Ureter (tissue), 1 donor: ENCODE results near the gene ATAD3C. TPM values are rescaled to one million over a fixed set of nuclear protein-coding genes. Genes with fewer than 3 reads are reported as not detected.
A peak's percentile ranks its signal among the peaks of the same experiment; 100 is the strongest.
"Not testable (repeated sequence)": the region's sequence is repeated elsewhere in the genome, so short reads cannot be mapped to it uniquely, and the experiment has no call there.

ENCODE experiments used
- DNase-seq: peaks from one replicate; pipeline ENCODE4 v3.0.0-alpha.2; 2020; ENCODE audit warnings: low spot score
- total RNA-seq: library from RNA; stranded (reverse); gene quantifications from one replicate; pipeline ENCODE4 v1.2.4, GENCODE V29; 2023
- donor health status: DM: yes; HTN: yes; CAD: no.

Gene ATAD3C
- total RNA-seq, 1 donor from 2014 or later, result 8.0 TPM

DNA sequence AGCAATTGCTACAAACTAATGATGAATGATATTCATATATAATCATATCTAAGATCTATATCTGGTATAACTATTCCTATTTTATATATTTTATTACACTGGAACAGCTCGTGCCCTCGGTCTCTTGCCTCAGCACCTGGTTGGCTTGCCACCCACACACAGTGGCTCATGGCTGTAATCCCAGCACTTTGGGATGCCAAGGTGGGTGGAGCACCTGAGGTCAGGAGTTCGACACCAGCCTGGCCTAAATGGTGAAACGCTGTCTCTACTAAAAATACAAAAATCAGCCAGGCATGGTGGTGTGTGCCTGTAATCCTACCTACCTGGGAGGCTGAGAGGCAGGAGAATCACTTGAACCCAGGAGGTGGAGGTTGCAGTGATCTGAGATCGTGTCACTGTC, 56.3 kb downstream of the ATAD3C start:
- not testable (repeated sequence) for DNase-seq

DNA sequence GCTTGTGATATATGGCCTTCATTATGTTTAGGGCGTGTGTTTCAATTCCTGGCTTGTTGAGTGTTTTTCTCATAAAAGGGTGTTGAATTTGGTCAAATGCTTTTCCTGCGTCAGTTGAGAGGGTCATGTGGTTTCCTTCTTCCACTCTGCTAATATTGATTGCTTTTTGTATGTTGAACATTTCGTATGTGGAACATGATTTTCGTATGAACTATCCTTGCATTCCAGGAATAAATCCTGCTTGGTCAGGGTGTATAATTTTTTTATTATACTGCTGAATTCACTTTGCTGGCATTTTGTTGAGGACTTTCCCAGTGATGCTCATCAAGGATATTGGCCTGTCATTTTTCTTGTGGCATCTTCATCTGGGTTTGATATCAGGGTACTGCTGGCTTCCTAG, 57.8 kb downstream of the ATAD3C start:
- DNase-seq, result no peak

DNA sequence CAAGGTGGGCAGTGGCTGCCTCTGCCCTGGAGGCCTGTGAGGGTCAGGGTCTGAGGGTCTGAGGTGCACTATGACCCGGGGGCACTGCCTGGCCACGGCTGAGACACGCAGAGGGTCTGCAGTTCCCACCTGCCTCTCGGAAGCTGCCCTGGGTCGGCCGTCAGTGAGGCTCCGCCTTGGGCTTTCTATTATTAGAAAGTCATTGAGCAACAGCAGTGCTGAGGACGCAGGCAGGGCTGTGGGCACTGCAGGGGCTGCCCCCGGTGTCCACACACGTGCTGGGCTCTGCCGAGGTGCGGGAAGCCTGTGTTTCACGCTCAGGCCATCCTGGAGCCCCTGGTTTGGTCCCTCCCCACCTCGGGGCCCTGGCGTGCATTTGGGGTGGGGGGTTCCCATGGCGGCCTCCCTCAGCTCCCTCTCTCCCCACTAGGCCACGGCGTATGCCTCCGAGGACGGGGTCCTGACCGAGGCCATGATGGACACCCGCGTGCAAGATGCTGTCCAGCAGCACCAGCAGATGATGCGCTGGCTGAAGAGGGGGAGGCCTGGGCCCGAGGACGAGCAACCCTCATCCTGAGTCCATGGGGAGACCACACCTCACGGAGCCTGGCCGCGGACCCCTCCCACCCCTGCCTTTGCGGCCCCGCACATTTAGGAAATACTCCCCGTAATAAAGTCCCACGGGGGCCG, 59.4 kb downstream of the ATAD3C start:
- DNase-seq, result not testable (repeated sequence)

DNA sequence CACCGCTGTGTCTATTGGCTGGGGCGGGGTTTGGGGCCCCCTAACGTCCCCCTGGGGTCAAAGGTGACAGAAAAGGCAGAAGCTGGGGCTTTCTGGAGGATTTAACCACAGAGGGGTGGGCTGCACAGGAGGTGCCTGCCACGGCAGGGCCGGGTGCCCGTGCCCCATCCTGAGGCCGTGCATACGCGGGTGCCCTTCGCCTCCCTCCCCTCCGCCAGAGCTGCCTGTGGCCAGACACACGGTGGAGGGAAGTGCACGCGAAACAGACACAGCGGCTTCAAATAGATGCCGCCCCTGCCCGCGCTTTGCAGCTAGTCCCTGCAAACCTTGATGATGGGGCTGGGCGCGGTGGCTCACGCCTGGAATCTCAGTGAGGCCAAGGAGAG, 60.0 kb downstream of the ATAD3C start:
- not testable (repeated sequence) for DNase-seq

DNA sequence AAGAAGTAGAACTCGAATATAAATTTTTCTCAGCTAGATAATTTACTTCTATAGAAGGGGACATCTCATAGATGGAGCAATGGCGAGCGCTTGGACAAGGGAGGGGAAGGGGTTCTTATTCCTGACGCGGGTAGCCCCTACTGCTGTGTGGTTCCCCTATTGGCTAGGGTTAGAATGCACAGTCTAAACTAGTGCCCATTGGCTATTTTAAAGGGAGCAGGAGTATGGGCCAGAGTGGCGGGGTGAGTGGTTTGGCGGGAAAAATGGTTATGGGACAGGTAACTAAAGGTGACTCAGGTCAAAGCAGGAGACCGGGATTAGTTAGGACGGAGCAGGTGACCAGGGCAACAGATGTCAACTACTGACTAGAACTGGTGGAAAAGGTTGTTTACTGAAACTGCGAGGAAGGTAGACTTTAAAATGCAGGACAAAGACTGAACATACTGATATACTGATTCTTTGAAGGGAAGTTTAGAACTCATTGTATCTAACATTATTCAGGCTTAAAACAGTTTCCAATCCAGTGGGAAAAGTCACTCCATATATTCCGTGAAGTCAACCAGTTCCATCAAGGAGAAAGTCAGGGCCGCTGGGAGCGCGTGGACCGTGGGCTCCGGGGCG, 61.5 kb downstream of the ATAD3C start:
- no peak for DNase-seq

DNA sequence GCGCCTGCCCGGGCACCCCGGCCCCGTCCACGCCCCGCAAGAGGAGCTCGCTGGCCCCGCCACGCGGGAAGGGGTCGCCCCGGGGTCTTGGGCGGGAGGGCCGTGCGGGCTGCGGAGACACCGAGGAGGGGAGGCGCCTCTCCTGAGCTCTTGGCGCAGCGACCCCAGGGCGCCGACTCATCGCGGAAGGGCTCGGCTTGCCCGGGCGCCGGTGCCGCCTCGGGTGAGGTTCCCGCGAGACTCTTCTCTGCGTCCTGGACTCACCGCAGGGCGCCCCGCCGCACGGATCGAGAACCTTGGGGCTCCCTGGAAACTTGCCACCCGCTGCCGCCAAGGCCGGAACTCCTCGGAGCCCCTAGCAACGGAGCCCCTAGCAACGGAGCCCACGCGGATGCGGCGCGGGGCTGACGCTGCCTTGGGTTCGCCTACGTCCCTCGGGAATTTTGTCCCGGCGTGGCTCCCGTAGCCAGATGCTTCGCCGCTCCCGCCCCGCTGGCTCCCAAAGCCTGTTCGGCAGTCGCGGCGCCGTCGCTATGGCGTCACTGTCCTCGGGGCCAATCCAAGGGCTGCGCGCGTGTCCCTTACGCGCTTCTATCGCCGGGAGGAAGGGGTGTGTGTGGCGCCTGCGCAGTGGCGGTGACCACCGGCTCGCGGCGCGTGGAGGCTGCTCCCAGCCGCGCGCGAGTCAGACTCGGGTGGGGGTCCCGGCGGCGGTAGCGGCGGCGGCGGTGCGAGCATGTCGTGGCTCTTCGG, 62.2 kb downstream of the ATAD3C start, which contains the start of gene ATAD3A:
Gene ATAD3A, plus strand, starts transcription at position 630 of the 753 bp plus-strand sequence. Its CDS starts 107 bp downstream, at position 737.
- peak; percentile 97 for DNase-seq

DNA sequence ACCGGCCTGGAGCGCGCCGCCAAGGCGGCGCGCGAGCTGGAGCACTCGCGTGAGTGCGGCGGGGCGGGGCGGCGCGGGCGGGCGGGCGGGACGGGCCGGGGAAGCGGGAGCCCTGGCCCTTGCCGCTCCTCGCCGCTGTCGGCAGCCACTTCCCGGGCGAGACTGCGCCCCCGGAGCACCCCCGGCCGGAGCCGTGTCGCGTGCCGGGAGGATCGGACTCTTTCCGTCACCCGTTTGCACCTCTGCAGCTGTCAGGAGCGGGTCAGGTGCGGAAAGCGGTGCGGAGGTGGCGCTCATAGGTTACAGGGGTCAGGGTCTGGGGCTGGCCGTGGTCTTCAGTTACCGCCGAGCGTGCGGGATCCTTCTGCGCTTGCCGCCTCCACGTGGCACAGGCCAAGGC, 62.9 kb downstream of the ATAD3C start:
- not testable (repeated sequence) for DNase-seq

DNA sequence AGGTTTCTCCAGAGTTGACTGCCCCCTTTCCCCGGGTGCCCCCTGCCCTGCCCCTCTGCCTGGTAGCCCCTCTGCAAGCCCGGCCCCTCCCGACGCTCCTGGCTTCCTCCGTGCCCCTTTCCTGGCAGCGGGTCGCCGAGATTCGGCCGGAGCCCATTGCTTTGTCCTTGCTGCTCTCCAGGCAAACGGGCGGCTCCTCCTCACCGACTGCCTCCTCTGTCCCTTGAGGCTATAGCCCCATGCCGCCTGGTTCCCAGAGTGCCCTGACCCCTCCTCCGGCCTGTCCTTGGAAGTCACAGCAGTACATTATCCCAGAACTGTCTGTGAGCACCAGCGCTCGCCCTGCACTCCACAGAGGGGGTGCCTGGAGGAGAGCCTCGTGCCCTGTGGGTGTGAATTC, 64.2 kb downstream of the ATAD3C start:
- not testable (repeated sequence) for DNase-seq

DNA sequence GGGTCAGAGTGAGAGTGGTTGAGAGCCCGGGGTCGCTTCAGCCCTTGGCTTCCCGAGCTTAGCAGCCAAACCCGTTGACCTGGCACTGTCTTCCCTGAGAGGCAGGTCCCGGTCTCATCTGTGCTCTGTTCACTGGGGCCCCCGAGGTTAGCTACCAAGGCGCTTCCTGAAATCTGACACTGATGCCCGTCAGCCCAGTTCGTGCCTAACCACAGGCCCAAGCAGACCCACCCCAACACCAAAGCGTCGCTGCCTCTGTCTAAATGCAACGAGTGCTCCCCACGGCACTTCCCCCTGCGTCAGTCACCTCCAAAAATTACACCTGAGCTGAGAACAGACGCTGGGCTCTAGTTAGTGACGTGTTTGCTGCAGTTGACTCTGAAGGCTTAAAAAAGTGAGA, 64.9 kb downstream of the ATAD3C start:
- not testable (repeated sequence) for DNase-seq

DNA sequence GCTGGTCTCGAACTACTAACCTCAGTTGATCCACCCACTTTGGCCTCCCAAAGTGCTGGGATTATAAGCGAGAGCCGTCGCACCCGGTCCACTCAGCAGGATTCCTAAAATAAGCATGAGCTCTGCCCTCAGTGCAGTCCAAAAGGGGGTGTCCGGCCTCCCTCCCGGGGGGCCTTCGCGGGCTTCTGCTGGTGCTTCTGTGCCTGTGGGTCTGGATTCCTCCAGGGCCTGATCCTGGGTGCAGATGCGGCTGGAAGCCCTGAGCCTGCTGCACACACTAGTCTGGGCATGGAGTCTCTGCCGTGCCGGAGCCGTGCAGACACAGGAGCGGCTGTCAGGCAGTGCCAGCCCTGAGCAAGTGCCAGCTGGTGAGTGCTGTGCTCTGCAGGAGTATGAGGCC, 67.4 kb downstream of the ATAD3C start:
- not testable (repeated sequence) for DNase-seq

DNA sequence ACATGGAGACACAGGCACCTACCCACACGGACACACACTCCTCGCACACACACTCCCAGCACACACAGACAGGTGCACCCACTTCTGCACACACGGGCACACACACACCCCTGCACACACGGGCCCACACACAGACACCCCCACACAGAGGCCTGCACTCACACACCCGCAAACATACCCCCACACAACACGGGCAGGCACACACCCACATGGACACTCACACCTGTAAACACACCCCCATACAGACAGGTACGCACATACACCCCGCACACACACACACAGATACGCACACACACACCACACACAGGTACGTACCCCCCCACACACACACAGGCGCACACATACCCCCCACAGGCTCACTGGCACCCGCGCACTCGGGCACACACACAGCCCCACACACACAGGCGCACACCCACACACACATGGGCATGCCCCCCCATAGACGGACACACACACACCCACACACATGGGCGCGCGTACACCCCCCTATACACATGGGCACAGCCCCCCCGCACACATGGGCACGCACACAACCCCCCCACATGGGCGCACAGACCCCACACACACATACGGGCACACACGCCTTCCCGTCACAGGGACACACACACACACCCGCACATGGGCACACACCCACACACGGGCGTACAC, 68.6 kb downstream of the ATAD3C start:
- no peak for DNase-seq

DNA sequence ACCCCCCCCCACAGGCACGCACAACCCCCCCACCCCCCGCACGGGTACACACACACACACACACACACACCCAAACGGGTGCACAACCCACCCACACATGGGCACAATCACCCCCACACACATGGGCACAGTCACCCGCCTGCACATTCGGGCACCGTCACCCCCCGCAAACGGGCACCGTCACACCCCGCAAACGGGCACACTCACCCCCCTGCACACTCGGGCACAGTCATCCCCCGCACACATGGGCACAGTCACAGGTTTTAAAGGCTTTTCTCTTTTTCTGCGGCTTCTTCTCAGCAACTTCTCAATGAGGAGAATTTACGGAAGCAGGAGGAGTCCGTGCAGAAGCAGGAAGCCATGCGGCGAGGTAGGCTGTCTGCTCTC, 69.1 kb downstream of the ATAD3C start:
- not testable (repeated sequence) for DNase-seq

Other genes starting within 250 kb of the ATAD3C start
- 3.3 TPM for gene TNFRSF18, start 243.1 kb upstream of the ATAD3C start, total RNA-seq
- 2.0 TPM for gene TNFRSF4, start 235.5 kb upstream of the ATAD3C start, total RNA-seq
- 134 TPM for gene SDF4, start 217.7 kb upstream of the ATAD3C start, total RNA-seq
- 14.8 TPM for gene B3GALT6, start 217.5 kb upstream of the ATAD3C start, total RNA-seq
- 3.4 TPM for gene C1QTNF12, start 203.0 kb upstream of the ATAD3C start, total RNA-seq
- 59.8 TPM for gene UBE2J2, start 175.8 kb upstream of the ATAD3C start, total RNA-seq
- gene SCNN1D, start 169.3 kb upstream of the ATAD3C start, total RNA-seq, result 6.6 TPM
- gene ACAP3, start 141.8 kb upstream of the ATAD3C start, total RNA-seq, result 77.6 TPM
- 29.0 TPM for gene PUSL1, start 141.1 kb upstream of the ATAD3C start, total RNA-seq
- 132 TPM for gene INTS11, start 125.0 kb upstream of the ATAD3C start, total RNA-seq
- gene CPTP, start 124.9 kb upstream of the ATAD3C start, total RNA-seq, result 21.4 TPM
- gene TAS1R3, start 118.4 kb upstream of the ATAD3C start, total RNA-seq, result 0.42 TPM
- 52.8 TPM for gene DVL1, start 100.3 kb upstream of the ATAD3C start, total RNA-seq
- 41.9 TPM for gene MXRA8, start 91.1 kb upstream of the ATAD3C start, total RNA-seq
- 102 TPM for gene AURKAIP1, start 74.5 kb upstream of the ATAD3C start, total RNA-seq
- 259 TPM for gene CCNL2, start 50.4 kb upstream of the ATAD3C start, total RNA-seq
- gene MRPL20, start 42.4 kb upstream of the ATAD3C start, total RNA-seq, result 145 TPM
- gene ANKRD65, start 28.4 kb upstream of the ATAD3C start, total RNA-seq, result 40.9 TPM
- gene VWA1, start 14.0 kb upstream of the ATAD3C start, total RNA-seq, result 83.3 TPM
- 42.6 TPM for gene ATAD3B, start 22.1 kb downstream of the ATAD3C start, total RNA-seq
- 26.3 TPM for gene ATAD3A, start 62.5 kb downstream of the ATAD3C start, total RNA-seq
- gene TMEM240, start 90.9 kb downstream of the ATAD3C start, total RNA-seq, result 2.9 TPM
- 116 TPM for gene SSU72, start 125.2 kb downstream of the ATAD3C start, total RNA-seq
- 4.1 TPM for gene FNDC10, start 150.4 kb downstream of the ATAD3C start, total RNA-seq
- 64.5 TPM for gene MIB2, start 165.8 kb downstream of the ATAD3C start, total RNA-seq
- 16.6 TPM for gene MMP23B, start 182.5 kb downstream of the ATAD3C start, total RNA-seq
- 20.2 TPM for gene CDK11B, start 209.3 kb downstream of the ATAD3C start, total RNA-seq
- gene SLC35E2B, start 243.1 kb downstream of the ATAD3C start, total RNA-seq, result 42.8 TPM